SK-N-SH (cell line): ENCODE results near the gene DSCAML1.
"Not testable (repeated sequence)": the region's sequence is repeated elsewhere in the genome, so short reads cannot be mapped to it uniquely, and the experiment has no call there.

Experiments
- CTCF ChIP-seq: fragments of 200-600 bp; sonication (generic); IDR thresholded peaks from 2 replicates; pipeline ENCODE4 v1.6.1; 2017; ENCODE audit warnings: antibody characterized with exemption, mild to moderate bottlenecking, moderate library complexity
- ELF1 ChIP-seq: IDR thresholded peaks from 2 replicates; pipeline ENCODE4 v1.4.0; 2012
- NRF1 ChIP-seq: IDR thresholded peaks from 2 replicates; pipeline ENCODE4 v1.6.1; 2012; ENCODE audit warnings: low read depth, mild to moderate bottlenecking, low read length
- RCOR1 ChIP-seq: fragments of 150-350 bp; IDR thresholded peaks from 2 replicates; pipeline ENCODE4 v1.6.1; 2017; ENCODE audit warnings: antibody characterized with exemption, low read length
- SMC3 ChIP-seq: IDR thresholded peaks from 2 replicates; pipeline ENCODE4 v1.6.1; 2012; ENCODE audit warnings: low read depth, low read length, improper control_type of control experiment
- TEAD4 ChIP-seq: IDR thresholded peaks from 2 replicates; pipeline ENCODE4 v1.4.0; 2012; ENCODE audit warnings: mild to moderate bottlenecking, borderline replicate concordance; ENCODE audit not compliant: insufficient read depth
- TF ChIP-seq, protein P1 (sequence below): IDR thresholded peaks from 2 replicates; pipeline ENCODE4 v1.6.1; 2012; ENCODE audit warnings: mild to moderate bottlenecking, low read depth, low read length, moderate library complexity

GRCh38 chr11:117763465-117763864, 33.6 kb downstream of the DSCAML1 start:
- not testable (repeated sequence) for TF ChIP-seq NRF1, ELF1, CTCF, SMC3, TEAD4, RCOR1
- TF ChIP-seq, protein P1, sequence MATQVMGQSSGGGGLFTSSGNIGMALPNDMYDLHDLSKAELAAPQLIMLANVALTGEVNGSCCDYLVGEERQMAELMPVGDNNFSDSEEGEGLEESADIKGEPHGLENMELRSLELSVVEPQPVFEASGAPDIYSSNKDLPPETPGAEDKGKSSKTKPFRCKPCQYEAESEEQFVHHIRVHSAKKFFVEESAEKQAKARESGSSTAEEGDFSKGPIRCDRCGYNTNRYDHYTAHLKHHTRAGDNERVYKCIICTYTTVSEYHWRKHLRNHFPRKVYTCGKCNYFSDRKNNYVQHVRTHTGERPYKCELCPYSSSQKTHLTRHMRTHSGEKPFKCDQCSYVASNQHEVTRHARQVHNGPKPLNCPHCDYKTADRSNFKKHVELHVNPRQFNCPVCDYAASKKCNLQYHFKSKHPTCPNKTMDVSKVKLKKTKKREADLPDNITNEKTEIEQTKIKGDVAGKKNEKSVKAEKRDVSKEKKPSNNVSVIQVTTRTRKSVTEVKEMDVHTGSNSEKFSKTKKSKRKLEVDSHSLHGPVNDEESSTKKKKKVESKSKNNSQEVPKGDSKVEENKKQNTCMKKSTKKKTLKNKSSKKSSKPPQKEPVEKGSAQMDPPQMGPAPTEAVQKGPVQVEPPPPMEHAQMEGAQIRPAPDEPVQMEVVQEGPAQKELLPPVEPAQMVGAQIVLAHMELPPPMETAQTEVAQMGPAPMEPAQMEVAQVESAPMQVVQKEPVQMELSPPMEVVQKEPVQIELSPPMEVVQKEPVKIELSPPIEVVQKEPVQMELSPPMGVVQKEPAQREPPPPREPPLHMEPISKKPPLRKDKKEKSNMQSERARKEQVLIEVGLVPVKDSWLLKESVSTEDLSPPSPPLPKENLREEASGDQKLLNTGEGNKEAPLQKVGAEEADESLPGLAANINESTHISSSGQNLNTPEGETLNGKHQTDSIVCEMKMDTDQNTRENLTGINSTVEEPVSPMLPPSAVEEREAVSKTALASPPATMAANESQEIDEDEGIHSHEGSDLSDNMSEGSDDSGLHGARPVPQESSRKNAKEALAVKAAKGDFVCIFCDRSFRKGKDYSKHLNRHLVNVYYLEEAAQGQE = not testable (repeated sequence)
